K562 (cell line): Measurements from ENCODE around the gene COL4A2. TPM values are rescaled to one million over a fixed set of nuclear protein-coding genes. Genes with fewer than 3 reads are reported as not detected.

Experiments
- BDP1 ChIP-seq: IDR thresholded peaks from 3 replicates; pipeline ENCODE4 v1.6.1; 2011; ENCODE audit not compliant: insufficient read length, insufficient read depth
- GATAD2A ChIP-seq: fragments of 450-650 bp; IDR thresholded peaks from 2 replicates; pipeline ENCODE4 v1.6.1; 2017
- polyA plus RNA-seq, 8 experiments: library from polyadenylated mRNA; depleted of rRNA in 4 of 8; stranded (reverse) in 5 of 8; unstranded in 3 of 8; fragments of >200 nt; fragmentation: Nextera tagmentation in 2 of 8; fragmentation: Illumina TruSeq in 1 of 8; extraction: Ambion mirVana in 2 of 8; extraction: Trizol in 1 of 8; gene quantifications; 2 replicates each; pipeline versions ENCODE4 v1.2.1 to v1.2.3, GENCODE V29; 2011 to 2014; ENCODE audit warnings: inconsistent platforms in 1 of 8, missing spikeins in 1 of 8
- total RNA-seq, 7 experiments: library from RNA; depleted of rRNA in 6 of 7; stranded (reverse); fragments of >200 nt in 6 of 7; fragmentation: Illumina TruSeq in 2 of 7; extraction: Trizol in 2 of 7; gene quantifications; 2 replicates each; pipeline versions ENCODE4 v1.2.1 to v1.2.3, GENCODE V29; 2011 to 2021; ENCODE audit warnings: low replicate concordance in 1 of 7
- TF ChIP-seq, protein P1 (sequence below): fragments of 200-600 bp; sonication (generic); IDR thresholded peaks from one replicate; pipeline ENCODE4 v1.6.1; 2012; ENCODE audit warnings: mild to moderate bottlenecking, low read depth, low read length, inconsistent platforms
- TF ChIP-seq, protein P2 (sequence below): fragments of 450-650 bp; formaldehyde crosslinking; IDR thresholded peaks from 2 replicates; pipeline ENCODE4 v1.4.0; 2022; ENCODE audit warnings: missing genetic modification characterization

The COL4A2 gene
- total and polyA plus RNA-seq, 9 of the 15 experiments (the other 6 are each of a cell fraction or from before 2014, with no cell fraction given) = 0.13 to 15.2 (median 8.1) TPM

DNA sequence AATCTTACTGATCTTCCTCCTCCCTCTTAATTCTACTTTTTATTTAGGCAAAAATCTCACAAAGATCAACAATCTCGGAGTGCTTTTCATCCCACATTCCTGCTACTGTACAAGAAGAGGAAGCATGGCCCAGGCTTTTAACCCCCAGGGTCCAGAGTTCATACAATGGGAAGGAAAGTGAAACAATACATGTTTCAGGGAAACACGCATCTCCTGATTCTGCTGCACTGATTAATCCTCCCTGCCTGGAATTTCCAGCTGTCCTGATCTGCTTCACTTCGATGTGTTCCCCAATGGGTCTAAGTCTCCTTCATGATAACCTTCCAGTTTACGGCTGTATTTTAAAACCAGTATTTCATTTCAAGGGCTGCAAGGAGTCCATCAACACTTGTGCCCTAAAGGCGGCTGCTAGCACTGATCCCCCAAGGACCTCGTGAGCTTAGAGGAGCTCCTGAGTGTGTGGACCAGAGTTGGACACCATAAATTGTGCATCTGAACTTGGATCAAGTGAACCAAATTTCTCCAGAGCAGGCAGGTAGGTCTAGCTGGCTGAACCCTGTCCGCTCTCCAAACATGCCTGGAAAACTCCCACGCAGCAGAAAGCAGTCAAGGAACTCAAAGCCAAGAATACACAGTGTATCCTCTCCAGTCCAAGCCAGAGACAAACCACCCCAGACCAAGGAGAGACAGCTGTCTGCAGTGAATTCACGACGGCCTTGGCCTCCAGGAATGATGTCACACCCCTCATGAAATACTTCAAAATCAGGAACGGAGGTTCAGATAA is 44.4 kb upstream of the COL4A2 start (continued):
- TF ChIP-seq, protein P1, sequence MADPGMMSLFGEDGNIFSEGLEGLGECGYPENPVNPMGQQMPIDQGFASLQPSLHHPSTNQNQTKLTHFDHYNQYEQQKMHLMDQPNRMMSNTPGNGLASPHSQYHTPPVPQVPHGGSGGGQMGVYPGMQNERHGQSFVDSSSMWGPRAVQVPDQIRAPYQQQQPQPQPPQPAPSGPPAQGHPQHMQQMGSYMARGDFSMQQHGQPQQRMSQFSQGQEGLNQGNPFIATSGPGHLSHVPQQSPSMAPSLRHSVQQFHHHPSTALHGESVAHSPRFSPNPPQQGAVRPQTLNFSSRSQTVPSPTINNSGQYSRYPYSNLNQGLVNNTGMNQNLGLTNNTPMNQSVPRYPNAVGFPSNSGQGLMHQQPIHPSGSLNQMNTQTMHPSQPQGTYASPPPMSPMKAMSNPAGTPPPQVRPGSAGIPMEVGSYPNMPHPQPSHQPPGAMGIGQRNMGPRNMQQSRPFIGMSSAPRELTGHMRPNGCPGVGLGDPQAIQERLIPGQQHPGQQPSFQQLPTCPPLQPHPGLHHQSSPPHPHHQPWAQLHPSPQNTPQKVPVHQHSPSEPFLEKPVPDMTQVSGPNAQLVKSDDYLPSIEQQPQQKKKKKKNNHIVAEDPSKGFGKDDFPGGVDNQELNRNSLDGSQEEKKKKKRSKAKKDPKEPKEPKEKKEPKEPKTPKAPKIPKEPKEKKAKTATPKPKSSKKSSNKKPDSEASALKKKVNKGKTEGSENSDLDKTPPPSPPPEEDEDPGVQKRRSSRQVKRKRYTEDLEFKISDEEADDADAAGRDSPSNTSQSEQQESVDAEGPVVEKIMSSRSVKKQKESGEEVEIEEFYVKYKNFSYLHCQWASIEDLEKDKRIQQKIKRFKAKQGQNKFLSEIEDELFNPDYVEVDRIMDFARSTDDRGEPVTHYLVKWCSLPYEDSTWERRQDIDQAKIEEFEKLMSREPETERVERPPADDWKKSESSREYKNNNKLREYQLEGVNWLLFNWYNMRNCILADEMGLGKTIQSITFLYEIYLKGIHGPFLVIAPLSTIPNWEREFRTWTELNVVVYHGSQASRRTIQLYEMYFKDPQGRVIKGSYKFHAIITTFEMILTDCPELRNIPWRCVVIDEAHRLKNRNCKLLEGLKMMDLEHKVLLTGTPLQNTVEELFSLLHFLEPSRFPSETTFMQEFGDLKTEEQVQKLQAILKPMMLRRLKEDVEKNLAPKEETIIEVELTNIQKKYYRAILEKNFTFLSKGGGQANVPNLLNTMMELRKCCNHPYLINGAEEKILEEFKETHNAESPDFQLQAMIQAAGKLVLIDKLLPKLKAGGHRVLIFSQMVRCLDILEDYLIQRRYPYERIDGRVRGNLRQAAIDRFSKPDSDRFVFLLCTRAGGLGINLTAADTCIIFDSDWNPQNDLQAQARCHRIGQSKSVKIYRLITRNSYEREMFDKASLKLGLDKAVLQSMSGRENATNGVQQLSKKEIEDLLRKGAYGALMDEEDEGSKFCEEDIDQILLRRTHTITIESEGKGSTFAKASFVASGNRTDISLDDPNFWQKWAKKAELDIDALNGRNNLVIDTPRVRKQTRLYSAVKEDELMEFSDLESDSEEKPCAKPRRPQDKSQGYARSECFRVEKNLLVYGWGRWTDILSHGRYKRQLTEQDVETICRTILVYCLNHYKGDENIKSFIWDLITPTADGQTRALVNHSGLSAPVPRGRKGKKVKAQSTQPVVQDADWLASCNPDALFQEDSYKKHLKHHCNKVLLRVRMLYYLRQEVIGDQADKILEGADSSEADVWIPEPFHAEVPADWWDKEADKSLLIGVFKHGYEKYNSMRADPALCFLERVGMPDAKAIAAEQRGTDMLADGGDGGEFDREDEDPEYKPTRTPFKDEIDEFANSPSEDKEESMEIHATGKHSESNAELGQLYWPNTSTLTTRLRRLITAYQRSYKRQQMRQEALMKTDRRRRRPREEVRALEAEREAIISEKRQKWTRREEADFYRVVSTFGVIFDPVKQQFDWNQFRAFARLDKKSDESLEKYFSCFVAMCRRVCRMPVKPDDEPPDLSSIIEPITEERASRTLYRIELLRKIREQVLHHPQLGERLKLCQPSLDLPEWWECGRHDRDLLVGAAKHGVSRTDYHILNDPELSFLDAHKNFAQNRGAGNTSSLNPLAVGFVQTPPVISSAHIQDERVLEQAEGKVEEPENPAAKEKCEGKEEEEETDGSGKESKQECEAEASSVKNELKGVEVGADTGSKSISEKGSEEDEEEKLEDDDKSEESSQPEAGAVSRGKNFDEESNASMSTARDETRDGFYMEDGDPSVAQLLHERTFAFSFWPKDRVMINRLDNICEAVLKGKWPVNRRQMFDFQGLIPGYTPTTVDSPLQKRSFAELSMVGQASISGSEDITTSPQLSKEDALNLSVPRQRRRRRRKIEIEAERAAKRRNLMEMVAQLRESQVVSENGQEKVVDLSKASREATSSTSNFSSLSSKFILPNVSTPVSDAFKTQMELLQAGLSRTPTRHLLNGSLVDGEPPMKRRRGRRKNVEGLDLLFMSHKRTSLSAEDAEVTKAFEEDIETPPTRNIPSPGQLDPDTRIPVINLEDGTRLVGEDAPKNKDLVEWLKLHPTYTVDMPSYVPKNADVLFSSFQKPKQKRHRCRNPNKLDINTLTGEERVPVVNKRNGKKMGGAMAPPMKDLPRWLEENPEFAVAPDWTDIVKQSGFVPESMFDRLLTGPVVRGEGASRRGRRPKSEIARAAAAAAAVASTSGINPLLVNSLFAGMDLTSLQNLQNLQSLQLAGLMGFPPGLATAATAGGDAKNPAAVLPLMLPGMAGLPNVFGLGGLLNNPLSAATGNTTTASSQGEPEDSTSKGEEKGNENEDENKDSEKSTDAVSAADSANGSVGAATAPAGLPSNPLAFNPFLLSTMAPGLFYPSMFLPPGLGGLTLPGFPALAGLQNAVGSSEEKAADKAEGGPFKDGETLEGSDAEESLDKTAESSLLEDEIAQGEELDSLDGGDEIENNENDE = no peak
- TF ChIP-seq GATAD2A (no peak), BDP1 (no peak)
- TF ChIP-seq, protein P2, sequence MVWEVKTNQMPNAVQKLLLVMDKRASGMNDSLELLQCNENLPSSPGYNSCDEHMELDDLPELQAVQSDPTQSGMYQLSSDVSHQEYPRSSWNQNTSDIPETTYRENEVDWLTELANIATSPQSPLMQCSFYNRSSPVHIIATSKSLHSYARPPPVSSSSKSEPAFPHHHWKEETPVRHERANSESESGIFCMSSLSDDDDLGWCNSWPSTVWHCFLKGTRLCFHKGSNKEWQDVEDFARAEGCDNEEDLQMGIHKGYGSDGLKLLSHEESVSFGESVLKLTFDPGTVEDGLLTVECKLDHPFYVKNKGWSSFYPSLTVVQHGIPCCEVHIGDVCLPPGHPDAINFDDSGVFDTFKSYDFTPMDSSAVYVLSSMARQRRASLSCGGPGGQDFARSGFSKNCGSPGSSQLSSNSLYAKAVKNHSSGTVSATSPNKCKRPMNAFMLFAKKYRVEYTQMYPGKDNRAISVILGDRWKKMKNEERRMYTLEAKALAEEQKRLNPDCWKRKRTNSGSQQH (CRISPR knock-in tag) = no peak
